ENCODE data around the gene CNTFR. TPM values are rescaled to one million over a fixed set of nuclear protein-coding genes. Genes with fewer than 3 reads are reported as not detected.

CNTFR gene
- total and polyA plus RNA-seq, 9 donors, result 22.1 to 88.6 (median 61.2) TPM

DNA sequence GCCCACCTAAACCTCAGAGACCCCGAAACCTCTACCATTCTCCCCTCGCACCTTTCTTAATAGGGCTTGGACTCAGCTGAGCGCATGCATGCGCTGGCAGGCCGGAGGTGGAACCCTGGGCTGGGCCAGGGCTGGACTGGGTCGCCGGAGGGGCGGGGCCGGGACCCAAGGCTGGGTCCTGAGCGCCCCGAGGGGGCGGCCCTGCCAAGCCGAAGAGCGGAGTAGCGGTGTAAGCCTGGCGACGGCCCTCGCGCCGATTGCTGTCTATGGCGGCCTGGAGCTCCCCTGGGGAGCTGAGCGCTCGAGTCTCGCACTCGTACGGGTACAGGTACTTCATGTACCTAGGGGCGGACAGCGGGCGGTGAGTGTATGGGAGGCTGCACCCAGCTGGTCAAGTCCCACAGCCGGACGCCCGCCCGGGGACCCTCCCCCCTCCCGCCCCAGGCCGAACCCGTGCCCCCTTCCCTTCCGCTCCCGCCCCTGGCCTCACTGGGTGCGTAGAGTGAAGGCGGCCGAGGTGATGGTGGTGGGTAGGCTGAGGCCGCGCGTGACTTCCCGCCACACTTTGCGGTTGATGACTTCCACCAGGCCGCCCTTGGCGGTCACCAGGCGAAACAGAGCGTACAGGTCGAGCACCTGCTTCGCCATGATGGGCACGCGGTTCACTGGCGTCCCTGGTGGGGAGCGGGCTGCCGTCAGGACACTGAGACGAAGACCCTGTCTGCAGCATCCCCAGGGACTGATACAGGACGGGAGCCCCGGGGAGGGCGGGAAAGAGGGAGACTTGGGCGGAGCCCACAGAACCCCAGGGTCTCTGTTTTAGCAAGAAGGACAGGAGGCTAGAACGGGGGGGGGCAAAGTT is 34.1 kb upstream of the CNTFR start:
- Histone ChIP-seq H3K4me1 (ENCODE audit: control insufficient read depth, insufficient read depth, low read length) (peaks cover 22% of the 10 kb centered on the region), H3K9me3 (replicated peaks; ENCODE audit: control insufficient read depth, low read depth, low read length) (peaks cover 4% of the 10 kb centered on the region), H3K36me3 (ENCODE audit: control insufficient read depth, insufficient read depth, low read length) (peaks cover 3% of the 10 kb centered on the region), H3K4me3 (ENCODE audit: low read length) (no peak overlapping the region), H3K27me3 (ENCODE audit: control insufficient read depth, insufficient read depth, low read length) (peaks cover 75% of the 10 kb centered on the region), H3K27ac (ENCODE audit: low read length) (no peak overlapping the region)
- WGBS (ENCODE audit: insufficient coverage), result 4% methylated on average over 46 of the region's 63 CpGs
- no peak for DNase-seq

DNA sequence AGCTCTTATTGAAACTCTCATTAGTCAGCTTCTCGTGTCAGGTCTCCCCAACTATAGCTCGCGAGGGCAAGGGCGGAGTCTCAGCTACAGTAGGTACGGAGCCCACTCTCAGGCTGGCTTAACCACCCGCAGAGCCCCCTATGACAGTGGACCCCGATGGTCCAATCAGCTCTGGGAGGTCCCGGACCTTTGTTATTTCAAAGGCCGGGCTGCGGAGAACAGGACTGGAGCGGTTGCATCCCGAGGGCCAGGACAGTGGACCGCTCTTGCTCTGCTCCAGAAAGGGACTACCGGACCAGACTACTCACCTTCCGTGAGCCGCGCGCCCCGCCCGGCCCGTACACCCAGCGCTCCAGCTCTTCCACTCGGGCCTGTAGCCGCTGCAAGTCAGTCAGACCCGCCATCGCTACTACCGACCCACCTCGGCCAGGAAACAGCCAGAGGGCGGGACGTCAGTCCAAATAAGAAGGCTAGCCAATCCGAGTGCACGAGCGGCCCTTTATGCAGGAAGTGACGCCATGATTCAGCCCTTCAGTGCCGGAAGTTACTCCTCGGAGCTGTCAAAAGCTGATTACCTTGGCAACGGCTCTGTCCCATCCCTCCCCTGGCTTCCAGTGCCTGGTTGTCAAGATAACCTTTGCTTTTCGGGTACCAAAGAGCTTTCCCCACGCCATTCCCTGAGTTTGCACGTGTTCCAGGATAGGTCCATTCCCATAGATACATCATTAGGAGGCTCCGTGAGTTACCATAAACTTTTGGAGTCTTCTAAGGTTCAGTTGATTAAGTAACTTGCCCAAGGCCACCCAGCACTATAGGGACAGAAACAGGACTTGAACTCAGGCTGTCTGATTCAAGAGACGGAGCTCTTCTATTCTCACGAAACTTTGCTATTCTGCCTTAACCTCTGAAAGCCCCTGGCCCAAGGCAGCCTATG is 30.8 kb upstream of the CNTFR start, which contains the start of gene DCTN3:
Gene DCTN3, minus strand, starts transcription at position 435 of the 934 bp plus-strand sequence. Its CDS starts 31 bp downstream, at position 404.
- peak within 1 kb of the TSS; percentile 95 for H3K4me3 ChIP-seq (ENCODE audit: low read length)
- peak; percentile 98 for DNase-seq
- peaks cover 32% of the 10 kb centered on the region for H3K36me3 ChIP-seq (ENCODE audit: control insufficient read depth, insufficient read depth, low read length)
- H3K9me3 ChIP-seq (replicated peaks; ENCODE audit: control insufficient read depth, low read depth, low read length), result peaks cover 4% of the 10 kb centered on the region
- peaks cover 44% of the 10 kb centered on the region for H3K27me3 ChIP-seq (ENCODE audit: control insufficient read depth, insufficient read depth, low read length)
- H3K4me1 ChIP-seq (ENCODE audit: control insufficient read depth, insufficient read depth, low read length), result peaks cover 22% of the 10 kb centered on the region
- H3K27ac ChIP-seq (ENCODE audit: low read length), result peak within 1 kb of the TSS; percentile 20
- WGBS (ENCODE audit: insufficient coverage), result 3% methylated on average over 41 of the region's 43 CpGs

DNA sequence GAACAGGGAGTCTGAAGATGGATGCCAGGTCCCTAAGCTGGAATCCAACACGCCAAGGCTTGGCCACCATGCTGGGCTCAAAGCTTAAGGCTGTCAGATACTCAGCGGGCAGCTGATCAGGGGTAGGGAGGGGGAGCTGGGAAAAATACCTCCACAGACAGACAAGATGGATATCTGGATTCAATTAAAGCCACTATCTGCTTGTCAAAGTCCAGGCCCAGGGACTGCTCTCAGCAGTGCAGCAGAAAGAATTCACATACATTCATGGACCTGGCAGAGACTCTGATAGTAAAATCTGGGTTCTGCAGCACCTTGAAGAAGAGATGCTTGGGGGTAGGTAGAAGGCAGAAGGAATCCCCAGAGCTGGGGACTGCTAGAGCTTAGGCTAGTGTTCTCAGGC is 25.6 kb upstream of the CNTFR start:
- peaks cover 45% of the 10 kb centered on the region for H3K36me3 ChIP-seq (ENCODE audit: control insufficient read depth, insufficient read depth, low read length)
- H3K27ac ChIP-seq (ENCODE audit: low read length), result no peak overlapping the region
- H3K4me1 ChIP-seq (ENCODE audit: control insufficient read depth, insufficient read depth, low read length), result peaks cover 31% of the 10 kb centered on the region
- 20% methylated on average over 1 of the region's 2 CpGs for WGBS (ENCODE audit: insufficient coverage)
- no peaks in the 10 kb centered on the region for H3K27me3 ChIP-seq (ENCODE audit: control insufficient read depth, insufficient read depth, low read length)
- no peaks in the 10 kb centered on the region for H3K9me3 ChIP-seq (replicated peaks; ENCODE audit: control insufficient read depth, low read depth, low read length)
- H3K4me3 ChIP-seq (ENCODE audit: low read length), result no peak overlapping the region
- DNase-seq, result no peak

DNA sequence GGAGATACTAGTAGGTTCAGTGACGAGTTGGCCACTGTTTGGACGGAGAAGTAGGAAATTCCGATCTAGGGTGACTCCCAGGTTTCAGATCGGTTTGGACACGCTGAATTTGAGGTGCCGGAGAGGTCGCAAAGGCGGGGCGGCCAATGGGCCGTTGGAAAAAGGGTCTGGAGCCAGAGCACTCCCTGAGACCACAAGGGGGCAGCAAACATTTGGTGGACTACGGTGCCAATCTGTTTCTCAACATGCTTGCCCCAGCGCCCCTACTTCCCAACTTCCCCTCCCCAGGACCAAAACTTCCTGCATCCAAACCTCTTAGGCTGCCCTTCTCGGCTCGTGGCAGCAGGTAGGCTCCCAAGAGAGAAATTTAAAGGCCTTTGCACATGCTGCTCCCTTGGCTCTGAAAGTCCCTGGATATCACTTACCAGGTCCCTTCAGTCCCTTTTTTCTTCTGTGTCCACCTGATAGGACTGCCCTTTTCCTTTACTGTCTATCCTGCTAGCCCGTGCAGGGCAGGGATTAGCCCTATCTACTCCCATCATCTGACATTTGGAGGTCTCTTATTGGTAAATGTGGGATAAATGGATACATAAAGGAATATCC is 23.4 kb upstream of the CNTFR start:
- Histone ChIP-seq H3K27me3 (ENCODE audit: control insufficient read depth, insufficient read depth, low read length) (no peaks in the 10 kb centered on the region), H3K27ac (ENCODE audit: low read length) (peak overlapping the region; percentile 84)
- DNase-seq, result peak; percentile 89

DNA sequence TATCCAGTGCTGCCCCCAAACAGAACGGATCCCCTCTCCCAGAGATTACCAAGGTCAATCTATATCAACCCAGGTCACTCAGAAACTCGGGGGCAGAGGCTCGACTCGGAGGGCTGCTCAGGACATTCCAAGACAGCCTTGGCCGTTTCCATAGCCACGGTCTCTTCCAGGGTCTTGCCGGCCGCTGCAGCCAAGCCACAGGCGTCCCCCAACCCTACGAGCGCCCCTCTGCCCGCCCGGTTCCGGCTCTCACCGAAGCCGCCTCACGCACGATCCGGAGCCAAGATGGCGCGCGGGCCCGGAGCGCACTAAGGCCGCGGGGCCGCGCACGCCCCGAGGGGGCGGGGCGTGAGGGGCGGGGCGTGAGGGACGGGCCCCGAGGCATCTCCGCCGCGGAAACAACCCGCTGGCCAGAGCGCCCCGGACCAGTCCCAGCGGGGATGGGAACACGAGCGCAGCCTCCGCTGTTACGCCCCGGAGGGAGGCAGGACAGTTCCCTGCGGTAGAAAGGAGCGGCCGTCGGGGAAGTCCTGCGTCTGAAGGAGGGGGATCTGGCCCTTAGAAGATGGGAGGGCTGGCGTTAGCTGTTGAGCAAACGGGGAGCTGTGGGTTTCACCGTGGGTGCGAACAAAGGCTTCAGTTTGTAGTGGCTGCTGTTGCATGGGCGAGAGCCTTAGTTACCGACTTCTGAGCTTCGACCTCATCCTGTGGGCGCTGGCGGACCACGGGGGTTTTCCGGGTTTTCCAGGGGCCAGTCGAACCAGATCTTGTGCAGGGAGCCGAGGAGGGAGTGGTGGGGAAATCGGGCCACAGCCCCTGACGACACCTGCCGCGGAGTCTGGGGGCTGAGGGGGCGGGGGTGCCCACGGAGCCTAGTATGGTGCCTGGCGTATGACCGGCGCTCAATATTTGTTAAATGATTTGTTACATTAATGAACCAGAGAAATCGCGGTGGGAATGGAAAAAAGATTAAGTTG is 22.6 kb upstream of the CNTFR start, which contains the start of gene RPP25L:
Gene RPP25L, minus strand, starts transcription at position 287 of the 977 bp plus-strand sequence. CDS start 801 bp downstream, outside the sequence.
- H3K36me3 ChIP-seq (ENCODE audit: control insufficient read depth, insufficient read depth, low read length), result peaks cover 29% of the 10 kb centered on the region
- H3K4me3 ChIP-seq (ENCODE audit: low read length), result peak within 1 kb of the TSS; percentile 79
- H3K4me1 ChIP-seq (ENCODE audit: control insufficient read depth, insufficient read depth, low read length), result peaks cover 23% of the 10 kb centered on the region
- H3K9me3 ChIP-seq (replicated peaks; ENCODE audit: control insufficient read depth, low read depth, low read length), result no peaks in the 10 kb centered on the region
- WGBS (ENCODE audit: insufficient coverage), result under 1% methylated on average over 74 of the region's 77 CpGs
- peak; percentile 96 for DNase-seq
- peak within 1 kb of the TSS; percentile 84 for H3K27ac ChIP-seq (ENCODE audit: low read length)
- H3K27me3 ChIP-seq (ENCODE audit: control insufficient read depth, insufficient read depth, low read length), result no peaks in the 10 kb centered on the region

More for the DNA sequence above, 23.4 kb upstream of the CNTFR start:
- Histone ChIP-seq H3K4me1 (ENCODE audit: control insufficient read depth, insufficient read depth, low read length) (peaks cover 23% of the 10 kb centered on the region), H3K36me3 (ENCODE audit: control insufficient read depth, insufficient read depth, low read length) (peaks cover 37% of the 10 kb centered on the region), H3K4me3 (ENCODE audit: low read length) (peak overlapping the region; percentile 79), H3K9me3 (replicated peaks; ENCODE audit: control insufficient read depth, low read depth, low read length) (no peaks in the 10 kb centered on the region)
- WGBS (ENCODE audit: insufficient coverage), result 1% methylated on average over 13 of the region's 15 CpGs

DNA sequence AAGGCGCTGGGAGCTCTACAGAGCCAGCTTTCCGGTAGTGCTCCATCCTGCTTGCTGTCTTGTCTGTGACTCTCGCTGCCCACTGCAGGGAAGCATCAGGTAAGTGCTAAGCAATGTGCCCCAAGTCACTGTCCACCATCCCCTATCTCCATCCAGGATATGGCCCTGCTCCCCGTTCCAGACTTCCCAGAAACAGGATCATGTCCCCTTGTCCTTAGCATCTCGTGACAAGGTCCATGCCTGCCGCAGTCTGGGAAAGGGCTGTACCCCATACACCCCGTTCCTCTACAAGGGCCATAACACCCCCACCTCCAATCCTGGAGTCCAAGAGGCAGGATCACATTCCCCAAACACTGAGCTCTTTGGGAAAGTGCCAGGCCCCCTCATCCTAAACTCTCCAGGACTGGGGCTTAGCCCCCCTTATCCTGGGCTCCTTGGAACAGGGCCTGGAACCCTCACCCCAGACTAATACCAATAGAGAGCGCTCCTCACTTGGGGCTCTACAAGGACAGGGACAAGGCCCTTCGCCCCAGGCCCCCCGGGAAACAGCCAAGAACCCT is 21.8 kb upstream of the CNTFR start:
- Histone ChIP-seq H3K27me3 (ENCODE audit: control insufficient read depth, insufficient read depth, low read length) (no peaks in the 10 kb centered on the region), H3K27ac (ENCODE audit: low read length) (peak overlapping the region; percentile 80), H3K4me3 (ENCODE audit: low read length) (peak overlapping the region; percentile 79), H3K4me1 (ENCODE audit: control insufficient read depth, insufficient read depth, low read length) (peaks cover 23% of the 10 kb centered on the region), H3K9me3 (replicated peaks; ENCODE audit: control insufficient read depth, low read depth, low read length) (no peaks in the 10 kb centered on the region), H3K36me3 (ENCODE audit: control insufficient read depth, insufficient read depth, low read length) (peaks cover 21% of the 10 kb centered on the region)
- DNase-seq, result peak; percentile 50
- WGBS (ENCODE audit: insufficient coverage), result 37% methylated on average over 10 of the region's 10 CpGs

DNA sequence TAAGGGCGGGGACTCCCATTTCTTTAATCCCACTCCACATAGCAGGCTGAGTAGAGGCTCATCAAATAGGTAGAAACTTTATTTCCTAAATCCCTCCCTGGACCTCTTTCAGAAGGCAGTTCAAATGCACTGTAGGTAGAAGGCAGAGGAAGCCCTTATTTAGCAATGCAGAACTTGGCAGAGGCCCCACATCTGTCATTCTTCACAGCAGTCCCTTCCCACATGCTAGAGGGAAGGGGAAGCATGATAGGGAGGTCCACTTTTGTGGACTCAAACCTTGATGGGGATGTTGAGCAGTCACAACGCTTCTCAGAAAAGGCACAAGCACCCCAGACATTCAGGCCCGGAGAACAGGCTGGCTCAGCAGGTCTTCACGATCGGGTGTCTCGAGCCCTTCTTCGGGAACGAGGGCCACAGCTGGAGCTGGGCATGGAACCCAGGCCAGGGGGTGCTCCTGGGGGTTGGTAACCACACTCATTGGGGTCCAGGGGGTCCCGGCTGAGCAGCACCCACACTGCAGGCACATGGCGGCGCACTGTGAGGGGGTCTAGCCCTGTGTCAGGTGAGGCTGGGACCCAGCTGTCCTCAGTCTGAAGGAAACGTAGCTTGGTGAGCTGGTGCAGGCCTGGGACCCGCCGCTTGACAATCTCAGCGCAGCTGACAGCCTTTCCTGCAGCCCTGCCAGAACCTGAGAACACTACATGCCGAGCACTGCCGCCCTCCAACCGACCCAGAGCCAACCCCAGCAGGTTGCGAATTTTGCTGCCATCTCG is 21.1 kb upstream of the CNTFR start:
- 90% methylated on average over 19 of the region's 20 CpGs for WGBS (ENCODE audit: insufficient coverage)
- Histone ChIP-seq H3K4me3 (ENCODE audit: low read length) (no peak overlapping the region), H3K27ac (ENCODE audit: low read length) (no peak overlapping the region), H3K27me3 (ENCODE audit: control insufficient read depth, insufficient read depth, low read length) (peaks cover 1% of the 10 kb centered on the region), H3K9me3 (replicated peaks; ENCODE audit: control insufficient read depth, low read depth, low read length) (no peaks in the 10 kb centered on the region), H3K4me1 (ENCODE audit: control insufficient read depth, insufficient read depth, low read length) (peaks cover 23% of the 10 kb centered on the region), H3K36me3 (ENCODE audit: control insufficient read depth, insufficient read depth, low read length) (peaks cover 15% of the 10 kb centered on the region)
- DNase-seq, result no peak

DNA sequence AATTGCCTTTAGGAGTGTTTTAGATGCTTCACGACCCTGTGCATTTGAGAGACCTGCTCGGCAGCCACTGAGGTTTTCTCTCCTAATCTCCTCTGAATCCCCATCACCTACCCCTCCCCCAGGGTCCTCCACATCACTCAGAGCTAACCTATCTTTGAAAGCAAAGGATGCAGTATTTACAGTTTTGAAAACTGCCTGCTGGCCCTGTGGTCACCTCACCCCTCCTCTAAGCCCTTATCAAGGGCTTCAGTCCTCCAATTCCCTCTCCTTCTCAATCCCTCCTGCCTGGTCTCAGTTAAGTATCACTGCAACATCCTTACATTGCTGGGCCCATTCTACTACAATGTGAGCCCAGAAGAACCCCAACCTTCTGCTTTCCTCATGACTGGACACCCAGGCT is 17.8 kb upstream of the CNTFR start:
- 37% methylated on average over 2 of the region's 2 CpGs for WGBS (ENCODE audit: insufficient coverage)
- H3K27me3 ChIP-seq (ENCODE audit: control insufficient read depth, insufficient read depth, low read length), result peaks cover 3% of the 10 kb centered on the region
- no peak overlapping the region for H3K4me3 ChIP-seq (ENCODE audit: low read length)
- no peak for DNase-seq
- no peak overlapping the region for H3K27ac ChIP-seq (ENCODE audit: low read length)
- H3K4me1 ChIP-seq (ENCODE audit: control insufficient read depth, insufficient read depth, low read length), result peaks cover 20% of the 10 kb centered on the region
- no peaks in the 10 kb centered on the region for H3K36me3 ChIP-seq (ENCODE audit: control insufficient read depth, insufficient read depth, low read length)
- no peaks in the 10 kb centered on the region for H3K9me3 ChIP-seq (replicated peaks; ENCODE audit: control insufficient read depth, low read depth, low read length)

Data from muscle of leg (tissue), 11 donors.